Osteoblast (primary cell): ENCODE measurements around the gene FNDC11. TPM values are rescaled to one million over a fixed set of nuclear protein-coding genes. Genes with fewer than 3 reads are reported as not detected.
"Not testable (repeated sequence)": the region's sequence is repeated elsewhere in the genome, so short reads cannot be mapped to it uniquely, and the experiment has no call there.

Experiments used
- DNase-seq: peaks from one replicate; pipeline ENCODE4 v3.0.0; 2011; ENCODE audit warnings: low spot score, mixed read lengths; ENCODE audit not compliant: insufficient read length; ENCODE audit errors: missing footprints
- H2AFZ ChIP-seq: 2 replicates; pipeline ENCODE4 v1.6.0; 2011; ENCODE audit warnings: mild to moderate bottlenecking, low read length
- H3K27ac ChIP-seq: 2 replicates; pipeline ENCODE4 v1.5.1; 2011; ENCODE audit warnings: mild to moderate bottlenecking, low read depth, low read length, moderate library complexity
- H3K27me3 ChIP-seq: 2 replicates; pipeline ENCODE4 v1.6.0; 2012; ENCODE audit warnings: mild to moderate bottlenecking, control low read depth, inconsistent platforms, low read length, moderate library complexity; ENCODE audit not compliant: insufficient read depth
- H3K36me3 ChIP-seq: 2 replicates; pipeline ENCODE4 v1.5.1; 2011; ENCODE audit warnings: mild to moderate bottlenecking, low read length, control low read depth, moderate library complexity; ENCODE audit not compliant: insufficient read depth
- H3K4me1 ChIP-seq: 2 replicates; pipeline ENCODE4 v1.5.1; 2011; ENCODE audit warnings: mild to moderate bottlenecking, low read length, control low read depth, moderate library complexity; ENCODE audit not compliant: insufficient read depth
- H3K4me2 ChIP-seq: 2 replicates; pipeline ENCODE4 v1.6.0; 2011; ENCODE audit warnings: mild to moderate bottlenecking, low read length; ENCODE audit not compliant: insufficient read depth
- H3K4me3 ChIP-seq: fragments of 200-600 bp; sonication (generic); 3 replicates; pipeline ENCODE4 v1.5.1; 2012; ENCODE audit warnings: mild to moderate bottlenecking, low read length, inconsistent platforms; ENCODE audit not compliant: insufficient read depth
- H3K79me2 ChIP-seq: 2 replicates; pipeline ENCODE4 v1.6.0; 2012; ENCODE audit warnings: mild to moderate bottlenecking, low read length, control low read depth, inconsistent platforms; ENCODE audit not compliant: insufficient read depth
- H3K9me3 ChIP-seq: 2 replicates; pipeline ENCODE4 v1.5.1; 2011; ENCODE audit warnings: low read depth, low read length, control low read depth
- H4K20me1 ChIP-seq: 2 replicates; pipeline ENCODE4 v1.6.0; 2012; ENCODE audit warnings: mild to moderate bottlenecking, low read length, control low read depth; ENCODE audit not compliant: insufficient read depth
- total RNA-seq: library from RNA; depleted of rRNA; stranded (reverse); fragments of >200 nt; gene quantifications from 2 replicates; pipeline ENCODE4 v1.2.3, GENCODE V29; 2012
- TF ChIP-seq, protein P1 (sequence below): IDR thresholded peaks from 2 replicates; pipeline ENCODE4 v1.5.1; 2011; ENCODE audit warnings: mild to moderate bottlenecking, low read depth, low read length, moderate library complexity; ENCODE audit errors: extremely low read depth

The FNDC11 gene
- total RNA-seq, 1 donor = not detected

DNA sequence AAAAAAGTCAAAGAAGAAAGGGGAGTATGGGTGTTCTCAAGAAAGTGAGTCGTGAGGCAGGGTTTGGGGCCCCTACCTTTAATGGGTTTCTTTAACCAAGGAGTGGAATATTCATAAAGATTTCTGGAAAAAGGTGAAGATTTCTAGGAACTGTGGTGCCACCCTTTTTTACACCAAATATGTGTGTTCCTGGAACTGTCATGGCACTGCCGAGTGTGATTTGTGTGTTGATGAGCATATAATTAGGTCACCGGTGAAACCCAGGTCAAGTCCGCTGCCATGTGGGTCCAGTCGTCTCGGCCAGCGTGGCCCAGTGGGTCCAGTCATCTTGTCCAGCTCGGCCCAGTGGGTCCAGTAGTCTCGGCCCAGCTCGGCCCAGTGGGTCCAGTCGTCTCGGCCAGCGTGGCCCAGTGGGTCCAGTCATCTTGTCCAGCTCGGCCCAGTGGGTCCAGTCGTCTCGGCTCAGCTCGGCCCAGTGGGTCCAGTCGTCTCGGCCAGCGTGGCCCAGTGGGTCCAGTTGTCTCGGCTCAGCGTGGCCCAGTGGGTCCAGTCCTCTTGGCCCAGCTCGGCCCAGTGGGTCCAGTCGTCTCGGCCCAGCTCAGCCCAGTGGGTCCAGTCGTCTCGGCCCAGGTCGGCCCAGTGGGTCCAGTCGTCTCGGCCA lies 46.7 kb upstream of the FNDC11 start:
- no peak overlapping the region for H2AFZ ChIP-seq
- H3K4me1 ChIP-seq = no peaks in the 10 kb centered on the region
- H3K4me2 ChIP-seq = no peak overlapping the region
- H3K9me3 ChIP-seq = no peaks in the 10 kb centered on the region
- H3K27me3 ChIP-seq = peaks cover 18% of the 10 kb centered on the region
- H3K36me3 ChIP-seq = no peaks in the 10 kb centered on the region
- H3K27ac ChIP-seq = no peak overlapping the region
- H3K79me2 ChIP-seq = no peaks in the 10 kb centered on the region
- DNase-seq = no peak
- no peaks in the 10 kb centered on the region for H4K20me1 ChIP-seq
- H3K4me3 ChIP-seq = no peak overlapping the region
- TF ChIP-seq, protein P1, sequence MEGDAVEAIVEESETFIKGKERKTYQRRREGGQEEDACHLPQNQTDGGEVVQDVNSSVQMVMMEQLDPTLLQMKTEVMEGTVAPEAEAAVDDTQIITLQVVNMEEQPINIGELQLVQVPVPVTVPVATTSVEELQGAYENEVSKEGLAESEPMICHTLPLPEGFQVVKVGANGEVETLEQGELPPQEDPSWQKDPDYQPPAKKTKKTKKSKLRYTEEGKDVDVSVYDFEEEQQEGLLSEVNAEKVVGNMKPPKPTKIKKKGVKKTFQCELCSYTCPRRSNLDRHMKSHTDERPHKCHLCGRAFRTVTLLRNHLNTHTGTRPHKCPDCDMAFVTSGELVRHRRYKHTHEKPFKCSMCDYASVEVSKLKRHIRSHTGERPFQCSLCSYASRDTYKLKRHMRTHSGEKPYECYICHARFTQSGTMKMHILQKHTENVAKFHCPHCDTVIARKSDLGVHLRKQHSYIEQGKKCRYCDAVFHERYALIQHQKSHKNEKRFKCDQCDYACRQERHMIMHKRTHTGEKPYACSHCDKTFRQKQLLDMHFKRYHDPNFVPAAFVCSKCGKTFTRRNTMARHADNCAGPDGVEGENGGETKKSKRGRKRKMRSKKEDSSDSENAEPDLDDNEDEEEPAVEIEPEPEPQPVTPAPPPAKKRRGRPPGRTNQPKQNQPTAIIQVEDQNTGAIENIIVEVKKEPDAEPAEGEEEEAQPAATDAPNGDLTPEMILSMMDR = no peak

DNA sequence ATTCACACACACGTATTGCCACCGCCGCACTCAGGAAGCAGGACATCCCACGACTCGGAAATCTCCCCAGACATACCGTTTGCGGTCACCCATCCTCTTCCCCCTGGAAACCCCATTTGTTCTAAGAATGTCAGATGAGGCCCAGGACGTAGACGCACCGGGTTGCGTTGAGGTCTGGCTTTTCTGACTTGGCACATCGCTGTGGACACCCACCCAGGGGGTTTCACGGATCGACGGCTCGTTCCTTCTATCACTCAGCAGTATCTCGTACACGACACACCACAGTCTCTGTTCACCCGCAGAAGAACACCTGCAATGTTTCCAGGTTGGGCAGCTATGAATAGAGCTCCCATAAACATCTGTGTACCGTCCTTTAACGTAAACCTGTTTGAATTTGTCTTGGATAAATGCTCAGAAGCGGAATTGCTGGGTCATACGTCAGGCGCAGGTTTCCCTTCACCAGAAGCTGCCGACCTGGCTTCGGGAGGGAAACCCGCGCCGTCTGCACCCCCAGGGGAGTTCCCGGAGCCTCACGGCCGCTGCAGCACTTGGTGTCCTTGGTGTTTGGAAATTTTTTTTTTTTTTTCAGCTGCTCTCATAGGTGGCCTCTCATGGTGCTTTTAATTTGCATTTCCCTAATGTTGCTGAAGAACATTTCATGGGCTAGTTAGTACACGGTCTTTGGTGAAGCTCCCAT lies 45.7 kb upstream of the FNDC11 start:
- Histone ChIP-seq H3K4me2 (no peak overlapping the region), H3K4me1 (no peaks in the 10 kb centered on the region), H3K9me3 (no peaks in the 10 kb centered on the region), H3K27me3 (peaks cover 13% of the 10 kb centered on the region), H4K20me1 (no peaks in the 10 kb centered on the region), H3K4me3 (no peak overlapping the region), H3K36me3 (no peaks in the 10 kb centered on the region), H2AFZ (no peak overlapping the region), H3K79me2 (no peaks in the 10 kb centered on the region), H3K27ac (no peak overlapping the region)
- TF ChIP-seq, protein P1 = no peak
- DNase-seq = no peak

DNA sequence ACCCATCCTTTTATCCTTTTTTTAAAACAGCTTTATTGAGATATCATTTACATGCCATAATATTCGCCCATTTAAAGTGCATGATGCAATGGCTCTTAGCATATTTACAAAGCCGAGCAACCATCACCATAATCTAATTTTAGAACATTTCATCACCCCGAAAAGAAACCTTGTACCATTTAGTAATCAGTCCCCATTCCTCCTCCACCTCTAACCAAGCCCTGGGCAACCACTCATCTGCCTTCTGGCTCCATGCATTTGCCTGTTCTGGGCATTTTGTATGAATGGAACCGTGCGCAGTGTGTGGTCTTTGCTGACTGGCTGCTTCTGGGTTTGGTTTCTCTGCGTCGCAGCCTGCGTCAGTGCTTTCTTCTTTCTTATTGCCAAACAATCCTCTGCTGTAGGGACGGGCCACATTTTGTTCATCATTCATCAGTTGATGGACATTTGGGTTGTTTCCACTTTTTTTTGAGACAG lies 44.8 kb upstream of the FNDC11 start:
- Histone ChIP-seq H3K4me3 (no peak overlapping the region), H3K79me2 (no peaks in the 10 kb centered on the region), H3K4me1 (no peaks in the 10 kb centered on the region), H3K27me3 (peaks cover 17% of the 10 kb centered on the region), H4K20me1 (no peaks in the 10 kb centered on the region), H3K4me2 (no peak overlapping the region), H3K9me3 (no peaks in the 10 kb centered on the region), H3K36me3 (no peaks in the 10 kb centered on the region), H2AFZ (no peak overlapping the region), H3K27ac (no peak overlapping the region)
- DNase-seq = no peak
- TF ChIP-seq, protein P1 = no peak

DNA sequence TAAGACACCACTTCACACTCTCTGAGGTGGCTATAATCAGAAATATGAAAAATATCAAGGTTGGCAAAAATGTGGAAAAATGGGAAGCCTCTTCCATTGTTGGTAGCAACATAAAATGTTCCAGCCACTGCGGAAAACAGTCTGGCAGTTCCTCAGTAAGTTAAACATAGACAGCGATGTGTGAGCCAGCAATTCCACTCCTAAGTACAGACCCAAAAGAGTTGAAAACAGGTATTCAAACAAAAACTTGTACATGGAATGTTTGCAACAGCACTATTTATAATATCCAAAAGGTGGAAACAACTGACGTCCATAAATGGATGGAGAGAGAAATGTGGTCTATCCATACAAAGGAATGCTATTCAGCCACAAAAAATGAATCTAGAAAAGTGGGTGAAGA lies 40.8 kb upstream of the FNDC11 start:
- DNase-seq = no peak
- Histone ChIP-seq H3K27ac (no peak overlapping the region), H3K79me2 (no peaks in the 10 kb centered on the region), H4K20me1 (no peaks in the 10 kb centered on the region), H2AFZ (no peak overlapping the region), H3K36me3 (no peaks in the 10 kb centered on the region), H3K27me3 (peaks cover 13% of the 10 kb centered on the region), H3K4me2 (no peak overlapping the region), H3K9me3 (no peaks in the 10 kb centered on the region), H3K4me1 (no peaks in the 10 kb centered on the region), H3K4me3 (no peak overlapping the region)
- TF ChIP-seq, protein P1 = no peak

DNA sequence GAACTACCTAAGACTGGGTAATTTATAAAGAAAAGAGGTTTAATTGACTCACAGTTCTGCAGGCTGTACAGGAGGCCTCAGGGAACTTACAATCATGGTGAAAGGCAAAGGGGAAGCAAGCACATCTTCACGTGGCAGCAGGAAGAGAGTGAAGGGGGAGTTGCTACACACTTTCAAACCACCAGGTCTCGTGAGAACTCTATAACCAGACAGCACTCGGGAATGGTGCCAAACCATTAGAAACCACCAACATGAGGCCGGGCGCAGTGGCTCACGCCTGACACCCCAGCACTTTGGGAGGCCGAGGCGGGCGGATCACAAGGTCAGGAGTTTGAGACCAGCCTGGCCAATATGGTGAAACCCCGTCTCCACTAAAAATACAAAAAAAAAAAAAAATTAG lies 39.4 kb upstream of the FNDC11 start:
- H3K79me2 ChIP-seq, H3K4me2 ChIP-seq, H3K36me3 ChIP-seq, H4K20me1 ChIP-seq, H3K9me3 ChIP-seq, H2AFZ ChIP-seq, DNase-seq, H3K4me3 ChIP-seq, H3K27ac ChIP-seq, H3K4me1 ChIP-seq: not testable (repeated sequence)
- peaks cover 11% of the 10 kb centered on the region for H3K27me3 ChIP-seq
